ENCODE data around the gene GTF2H3.
A peak's percentile ranks its signal among the peaks of the same experiment; 100 is the strongest.
"Not testable (repeated sequence)": the region's sequence is repeated elsewhere in the genome, so short reads cannot be mapped to it uniquely, and the experiment has no call there.

GTF2H3 gene

GRCh38 chr12:123633379-123634141, at the start of gene GTF2H3, which contains the start of gene EIF2B1:
Gene GTF2H3 (plus strand): TSS chr12:123633829. CDS start chr12:123633860, 31 bp downstream.
Gene EIF2B1 (minus strand): TSS chr12:123633686. CDS start chr12:123633557, 129 bp downstream.
- peak; percentile 96 for DNase-seq (ENCODE audit: low read depth)

DNA sequence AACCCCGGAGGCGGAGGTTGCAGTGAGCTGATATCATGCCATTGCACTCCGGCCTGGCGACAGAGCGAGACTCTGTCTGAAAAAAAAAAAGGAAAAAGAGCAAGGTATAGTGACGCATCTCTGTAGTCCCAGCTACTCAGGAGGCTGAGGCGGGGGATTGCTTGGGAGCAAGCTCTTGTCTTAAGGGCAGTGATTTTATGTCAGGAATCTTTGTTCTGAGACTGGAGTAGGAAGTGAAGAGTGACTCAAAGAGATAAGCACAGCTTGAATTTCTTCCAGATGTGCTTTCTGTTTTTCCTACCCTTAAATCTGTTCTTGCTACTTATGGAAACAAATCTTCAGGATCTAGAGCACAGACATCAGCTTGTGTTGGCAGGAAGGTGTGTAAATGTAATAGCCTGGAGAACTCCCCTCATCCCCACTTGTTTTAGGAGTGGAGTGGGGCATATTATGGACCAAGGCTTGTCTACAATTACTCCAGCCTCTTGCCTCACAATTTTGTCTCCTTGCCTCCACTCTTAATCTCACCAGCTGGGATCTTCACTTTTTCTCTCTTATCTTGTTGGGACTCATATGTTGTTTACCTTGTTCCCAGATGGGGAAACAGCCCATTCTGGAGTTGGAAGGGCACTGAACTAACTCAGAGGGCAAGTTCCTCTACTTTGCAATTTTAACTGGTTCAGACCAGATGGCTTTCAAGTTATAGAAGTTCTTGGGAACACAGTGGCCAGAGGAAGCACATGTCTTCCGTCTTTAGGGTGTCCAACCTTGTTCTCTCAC, 41.7 kb upstream of the GTF2H3 start:
- DNase-seq (ENCODE audit: low read depth): peak; percentile 40

GRCh38 chr12:123595729-123596128, 37.9 kb upstream of the GTF2H3 start:
- no peak for DNase-seq (ENCODE audit: low read depth)

DNA sequence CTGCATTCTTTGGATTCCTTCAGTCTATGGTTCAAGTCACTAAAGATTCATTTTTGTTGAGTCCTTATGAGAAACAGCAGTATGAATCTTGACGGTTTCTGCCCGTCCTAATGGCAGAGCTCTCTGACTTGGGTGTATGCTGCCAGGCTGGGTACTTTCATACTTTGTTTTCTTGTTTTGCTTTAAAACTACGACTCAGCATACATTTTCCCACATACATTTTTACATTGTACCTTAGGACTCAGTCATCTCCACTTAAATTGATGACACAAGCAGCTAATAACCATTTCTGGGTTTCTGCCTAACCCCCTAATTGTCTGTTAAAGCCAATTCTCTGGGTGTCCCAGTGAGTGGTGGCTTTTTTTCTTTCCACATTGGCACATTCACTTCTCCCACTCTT, 36.5 kb upstream of the GTF2H3 start:
- no peak for DNase-seq (ENCODE audit: low read depth)

DNA sequence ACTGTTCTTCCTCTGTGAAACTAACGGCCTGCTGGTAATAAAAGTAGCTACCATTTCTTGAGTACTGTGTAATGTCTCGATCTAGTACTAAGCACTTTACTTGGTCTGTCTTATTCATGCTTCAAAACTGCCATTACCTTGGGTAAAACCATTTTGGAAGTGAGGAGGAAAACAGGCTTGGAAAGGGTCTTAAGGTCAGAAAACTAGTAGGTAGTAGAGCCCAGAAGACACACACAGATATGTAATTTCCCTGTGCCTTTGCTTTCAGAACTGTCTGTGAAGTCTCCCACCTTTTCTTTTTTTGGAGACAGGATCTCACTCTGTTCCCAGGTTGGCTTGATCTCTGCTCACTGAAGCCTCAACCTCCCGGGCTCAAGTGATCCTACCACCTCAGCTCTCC, 35.1 kb upstream of the GTF2H3 start:
- no peak for DNase-seq (ENCODE audit: low read depth)

GRCh38 chr12:123599310-123599709, 34.3 kb upstream of the GTF2H3 start:
- no peak for DNase-seq (ENCODE audit: low read depth)

- no peak for DNase-seq (ENCODE audit: low read depth)
Measured at GRCh38 chr12:123599721-123600120, 33.9 kb upstream of the GTF2H3 start.

DNA sequence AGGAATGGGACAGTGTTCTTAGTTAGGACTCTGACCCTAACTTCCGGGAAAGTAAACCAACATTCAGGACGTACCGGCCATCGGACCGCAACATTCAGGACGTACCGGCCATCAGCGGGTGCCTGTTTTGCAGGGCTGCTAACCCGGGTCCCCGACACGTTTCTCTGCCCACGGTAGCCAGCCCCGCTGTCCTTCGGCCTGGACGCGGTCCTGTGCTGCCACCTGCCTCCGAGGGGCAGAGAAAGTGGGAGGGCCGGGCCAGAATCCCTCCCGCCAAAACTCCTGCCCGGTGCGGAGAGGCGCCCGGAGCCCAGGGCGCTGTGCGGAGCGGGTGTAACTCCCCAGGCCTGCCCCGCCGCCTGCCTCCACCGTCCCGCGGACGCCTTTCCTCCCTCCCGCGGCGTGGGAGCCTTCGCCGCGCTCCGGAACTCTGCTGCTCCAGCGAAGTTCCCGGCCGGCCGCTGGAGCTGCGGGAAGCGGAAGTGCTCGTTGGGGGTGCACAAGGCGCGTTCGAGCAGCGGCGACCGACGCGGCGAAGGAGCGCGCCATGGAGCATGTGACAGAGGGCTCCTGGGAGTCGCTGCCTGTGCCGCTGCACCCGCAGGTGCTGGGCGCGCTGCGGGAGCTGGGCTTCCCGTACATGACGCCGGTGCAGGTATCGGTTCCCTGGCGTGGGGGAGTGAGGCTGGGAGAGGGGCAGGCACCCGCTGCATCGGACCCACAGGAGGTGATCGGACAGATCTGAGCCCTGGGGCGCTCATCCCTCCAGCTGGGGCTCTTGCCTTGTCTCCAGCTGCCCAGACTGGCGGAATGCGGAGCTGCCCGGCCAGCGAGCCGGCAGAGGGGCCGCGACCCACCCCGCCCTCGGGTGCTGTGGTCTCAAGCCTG, 31.8 kb upstream of the GTF2H3 start, which contains the start of gene DDX55:
Gene DDX55 (plus strand): TSS at position 498 of the 888 bp plus-strand sequence. CDS start 50 bp downstream, at position 548.
- DNase-seq (ENCODE audit: low read depth): peak; percentile 83

DNA sequence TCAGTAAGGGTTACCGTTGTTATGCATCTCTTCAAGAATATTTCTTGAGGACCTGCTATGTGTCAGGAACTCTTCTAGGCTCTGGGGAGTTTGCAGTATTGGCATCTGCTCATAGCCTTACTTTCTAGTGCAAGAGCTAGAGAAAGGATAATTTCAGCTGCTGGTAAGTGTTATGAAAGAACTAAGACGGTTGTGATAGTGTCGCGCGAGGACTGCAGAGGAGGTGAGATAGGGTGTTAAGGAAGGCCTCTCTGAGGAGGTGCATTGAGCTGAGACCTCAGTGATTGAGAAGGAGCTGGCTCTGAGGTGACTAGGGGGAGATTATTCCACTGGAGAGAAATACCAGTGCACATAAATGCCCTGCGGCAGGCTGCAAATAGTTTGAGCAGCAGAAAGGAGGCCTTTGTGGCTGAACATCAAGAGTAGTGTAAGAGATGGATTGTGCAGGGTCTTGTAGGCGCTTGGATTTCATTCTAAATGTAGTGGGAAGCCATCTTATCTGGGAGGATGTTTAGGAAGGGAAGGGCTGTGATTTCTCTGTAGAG, 30.9 kb upstream of the GTF2H3 start:
- DNase-seq (ENCODE audit: low read depth): peak; percentile 19

- DNase-seq (ENCODE audit: low read depth): not testable (repeated sequence)
Measured at GRCh38 chr12:123603495-123603894, 30.1 kb upstream of the GTF2H3 start.

GRCh38 chr12:123607756-123608155, 25.9 kb upstream of the GTF2H3 start:
- DNase-seq (ENCODE audit: low read depth): no peak

GRCh38 chr12:123608182-123608581, 25.4 kb upstream of the GTF2H3 start:
- no peak for DNase-seq (ENCODE audit: low read depth)

DNA sequence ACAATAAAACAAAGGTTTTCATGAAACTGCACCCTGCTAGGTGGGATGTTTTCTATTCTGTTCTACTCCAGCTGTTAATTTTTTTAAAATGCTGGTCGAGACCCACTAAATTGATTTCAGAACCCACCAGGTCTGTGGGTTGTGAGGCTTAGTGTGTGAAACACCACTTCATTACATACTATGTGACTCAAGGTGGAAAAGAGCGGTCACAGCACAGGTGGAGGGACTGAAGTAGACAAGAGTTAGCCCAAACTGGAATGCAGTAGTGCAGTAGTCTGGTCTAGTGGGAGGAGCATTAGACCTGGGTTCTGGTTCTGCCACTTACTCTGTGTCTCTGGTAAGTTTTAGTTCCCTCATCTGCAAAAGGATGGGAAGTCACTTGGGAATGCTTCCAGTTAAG, 19.5 kb upstream of the GTF2H3 start:
- DNase-seq (ENCODE audit: low read depth): no peak

DNA sequence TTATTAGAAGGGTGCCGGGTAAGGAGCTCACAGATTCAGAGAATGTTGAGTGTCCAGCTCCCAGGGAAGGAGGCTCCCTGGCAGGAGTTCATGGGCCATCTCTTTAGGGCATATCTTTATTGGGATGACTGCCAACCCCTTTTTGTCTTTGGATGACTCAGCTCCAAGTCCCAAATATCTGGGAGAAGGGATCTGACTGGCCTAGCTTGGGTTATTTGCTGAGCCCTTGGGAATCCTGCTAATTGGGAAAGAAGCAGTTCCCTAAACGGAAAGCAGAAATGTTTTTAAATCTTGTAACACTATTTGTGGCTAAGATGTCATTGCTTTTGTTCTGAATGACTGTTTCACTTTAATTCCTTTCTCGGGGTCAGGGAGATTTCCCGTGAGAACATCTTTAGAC, 19.1 kb upstream of the GTF2H3 start:
- DNase-seq (ENCODE audit: low read depth): peak; percentile 97

GRCh38 chr12:123617144-123617543, 16.5 kb upstream of the GTF2H3 start:
- DNase-seq (ENCODE audit: low read depth): no peak

DNA sequence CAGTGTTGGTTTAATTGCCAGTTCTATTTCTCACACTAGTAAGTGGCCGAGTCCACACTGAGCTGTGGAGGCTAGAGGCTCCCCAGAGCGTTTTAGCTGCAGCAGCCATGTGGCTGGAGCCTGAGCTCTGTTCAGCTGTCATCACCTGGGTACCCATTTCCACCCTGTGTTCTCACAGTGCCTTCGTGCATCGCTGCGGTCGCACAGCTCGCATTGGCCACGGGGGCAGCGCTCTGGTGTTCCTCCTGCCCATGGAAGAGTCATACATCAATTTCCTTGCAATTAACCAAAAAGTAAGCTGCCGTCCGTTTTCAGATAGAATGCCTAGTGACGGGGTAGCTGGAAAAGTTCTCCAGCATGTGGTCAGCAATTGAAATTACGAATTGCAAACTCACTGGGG, 16.0 kb upstream of the GTF2H3 start:
- no peak for DNase-seq (ENCODE audit: low read depth)

GRCh38 chr12:123621101-123621500, 12.5 kb upstream of the GTF2H3 start:
- DNase-seq (ENCODE audit: low read depth): peak; percentile 7

DNA sequence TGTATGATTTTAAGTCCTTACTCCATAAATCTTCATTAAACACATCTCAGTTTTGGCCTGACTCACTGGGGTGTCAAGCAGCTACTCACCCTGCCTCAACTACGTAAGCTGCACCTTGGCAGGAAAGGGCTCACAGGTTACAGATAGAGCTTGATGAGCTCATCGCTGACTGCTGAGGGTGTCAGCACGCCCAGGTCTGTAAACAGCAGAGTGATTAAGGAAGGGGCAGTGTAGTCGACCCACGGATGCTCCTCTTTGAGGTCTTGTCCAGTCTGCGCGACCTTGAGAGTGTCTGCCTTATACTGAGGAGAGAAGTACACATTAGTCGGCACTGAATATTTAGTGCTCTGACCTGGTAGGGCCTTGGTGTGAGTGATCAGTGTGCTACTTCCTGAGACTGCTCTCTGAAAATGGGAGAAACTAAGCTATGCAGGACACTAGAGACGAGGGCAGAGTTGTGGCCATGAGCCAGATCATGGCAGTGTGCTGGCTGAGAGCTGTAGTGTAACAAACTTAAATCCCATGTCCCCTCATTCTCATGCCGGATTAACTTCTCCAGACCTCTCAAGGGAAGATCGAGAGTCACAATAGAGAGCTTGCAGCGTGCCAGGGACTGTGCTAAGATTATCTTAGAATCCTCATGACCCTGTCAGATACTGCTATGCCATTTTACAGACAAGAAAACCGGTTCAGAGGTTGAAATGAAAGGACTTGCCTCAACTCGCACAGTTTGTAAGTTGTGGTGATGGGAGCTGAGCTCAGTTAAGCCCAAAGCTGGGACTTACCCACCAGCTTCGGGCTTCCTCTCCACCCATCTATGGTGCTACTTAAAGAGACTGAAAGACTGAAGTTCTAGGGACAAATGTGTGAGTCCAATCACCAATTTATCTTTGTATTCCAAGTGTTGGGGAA, 11.8 kb upstream of the GTF2H3 start:
- no peak for DNase-seq (ENCODE audit: low read depth)

DNA sequence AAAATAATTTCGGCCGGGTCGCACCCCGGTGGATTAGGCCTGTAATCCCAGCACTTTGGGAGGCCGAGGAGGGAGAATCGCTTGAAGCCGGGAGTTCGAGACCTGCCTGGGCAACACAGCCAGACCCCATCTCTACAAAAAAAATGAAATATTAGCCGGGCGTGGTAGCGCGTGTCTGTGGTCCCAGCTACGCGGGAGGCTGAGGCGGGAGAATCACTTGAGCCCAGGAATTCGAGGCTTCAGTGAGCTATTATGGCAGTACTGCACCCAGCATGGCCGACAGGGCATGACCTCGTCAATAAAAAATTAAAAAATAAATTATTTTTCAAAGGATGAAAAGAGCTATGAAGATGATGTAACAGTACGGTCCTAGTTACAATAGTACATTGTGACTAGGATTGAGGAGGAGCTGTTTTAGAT, 523 bp downstream of the GTF2H3 start:
- peak; percentile 3 for DNase-seq (ENCODE audit: low read depth)

DNA sequence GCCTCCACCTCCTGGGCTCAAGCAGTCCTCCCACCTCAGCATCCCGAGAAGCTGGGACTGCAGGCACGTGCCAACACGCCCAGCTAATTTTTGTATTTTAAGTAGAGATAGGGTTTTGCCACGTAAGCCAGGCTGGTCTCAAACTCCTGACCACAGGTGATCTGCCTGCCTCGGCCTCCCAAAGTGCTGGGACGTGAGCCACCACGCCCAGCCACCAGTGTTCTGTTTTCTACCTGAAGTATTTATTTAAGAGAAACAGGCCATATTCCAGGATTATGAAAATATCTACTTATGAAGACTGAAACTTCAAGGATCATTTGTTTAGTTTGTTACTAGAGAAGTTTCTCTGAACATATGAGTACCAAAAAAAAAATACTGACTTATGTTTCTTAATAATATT, 10.3 kb downstream of the GTF2H3 start:
- DNase-seq (ENCODE audit: low read depth): no peak

GRCh38 chr12:123645380-123645779, 11.8 kb downstream of the GTF2H3 start:
- DNase-seq (ENCODE audit: low read depth): no peak

Measured in EH (cell line).